T-cell (primary cell): Measurements from ENCODE around the gene PLD3. TPM values are rescaled to one million over a fixed set of nuclear protein-coding genes. Genes with fewer than 3 reads are reported as not detected.
"Not testable (repeated sequence)": the region's sequence is repeated elsewhere in the genome, so short reads cannot be mapped to it uniquely, and the experiment has no call there.

ENCODE experiments used
- ATAC-seq, 4 experiments: fragments of 200-7000 bp in 3 of 4; fragments of 150-1000 bp in 1 of 4; cut with Tn5 transposase; replicated peaks in 1 of 4; 1 replicate in 3 of 4; 2 replicates in 1 of 4; pipeline ENCODE4 v1.10.0; 2021; ENCODE audit warnings: moderate library complexity in 3 of 4, mild to moderate bottlenecking in 2 of 4, moderate number of reproducible peaks in 1 of 4
- CTCF ChIA-PET, 2 donors: fragments of 300-600 bp; sonication (Branson Sonifier 250); formaldehyde crosslinking; loops; one replicate each; lab custom pipeline; 2022; ENCODE audit warnings: antibody characterized with exemption in 2 of 2; lab: Charles Lee
- POLR2A ChIA-PET, 2 donors: fragments of 300-600 bp; sonication (Branson Sonifier 250); formaldehyde crosslinking; loops; one replicate each; lab custom pipeline; 2022; ENCODE audit warnings: antibody characterized with exemption in 2 of 2; lab: Charles Lee
- DNase-seq, 35 experiments: peaks; one replicate each; pipeline versions ENCODE4 v3.0.0 to v3.0.0-alpha.2; 2013 to 2023
- H3K27ac ChIP-seq: one replicate; pipeline ENCODE4 v1.5.1; 2013; ENCODE audit warnings: low read length
- H3K27me3 ChIP-seq, 2 experiments: replicated peaks in 1 of 2; 1 replicate in 1 of 2; 2 replicates in 1 of 2; pipeline versions ENCODE4 v1.6.1 to v1.7.0; 2013; ENCODE audit warnings: low read length in 1 of 2, mixed read lengths in 1 of 2; ENCODE audit not compliant: control insufficient read depth in 2 of 2, insufficient read depth in 2 of 2; ENCODE audit errors: extremely low read depth in 1 of 2
- H3K36me3 ChIP-seq, 2 donors: 1 replicate in 1 of 2; 2 replicates in 1 of 2; pipeline versions ENCODE4 v1.6.1 to v1.7.0; 2013; ENCODE audit warnings: low read length in 1 of 2; ENCODE audit not compliant: control insufficient read depth in 2 of 2, insufficient read depth in 1 of 2; ENCODE audit errors: extremely low read depth in 1 of 2
- H3K4me1 ChIP-seq, 2 experiments: 1 replicate in 1 of 2; 2 replicates in 1 of 2; pipeline versions ENCODE4 v1.6.1 to v1.7.0; 2013; ENCODE audit warnings: low read length in 2 of 2, mixed read lengths in 1 of 2; ENCODE audit not compliant: insufficient read depth in 2 of 2, control insufficient read depth in 1 of 2; ENCODE audit errors: extremely low read depth in 1 of 2
- H3K4me3 ChIP-seq, 2 donors: 1 replicate in 1 of 2; 2 replicates in 1 of 2; pipeline versions ENCODE4 v1.5.1 to v1.7.0; 2013; ENCODE audit warnings: mild to moderate bottlenecking in 2 of 2, low read length in 1 of 2, moderate library complexity in 1 of 2; ENCODE audit not compliant: control insufficient read depth in 1 of 2; ENCODE audit errors: extremely low read depth in 1 of 2
- H3K9me3 ChIP-seq: 2 replicates; pipeline ENCODE4 v1.7.0; 2013
- H3K27ac Mint-ChIP-seq, 2 donors: one replicate each; pipeline ENCODE4 v1.8.0; 2020 to 2021; ENCODE audit warnings: mild to moderate bottlenecking in 2 of 2, mixed read lengths in 2 of 2
- H3K27me3 Mint-ChIP-seq, 2 donors: one replicate each; pipeline ENCODE4 v1.8.0; 2021 to 2022; ENCODE audit warnings: mixed read lengths in 2 of 2
- H3K36me3 Mint-ChIP-seq: one replicate; pipeline ENCODE4 v1.8.0; 2021; ENCODE audit warnings: mixed read lengths
- H3K4me1 Mint-ChIP-seq, 3 donors: one replicate each; pipeline ENCODE4 v1.8.0; 2020 to 2022; ENCODE audit warnings: mixed read lengths in 3 of 3, mild to moderate bottlenecking in 1 of 3
- H3K4me3 Mint-ChIP-seq, 3 donors: one replicate each; pipeline ENCODE4 v1.8.0; 2020 to 2022; ENCODE audit warnings: mild to moderate bottlenecking in 3 of 3, mixed read lengths in 3 of 3, moderate library complexity in 3 of 3
- H3K9me3 Mint-ChIP-seq, 3 donors: one replicate each; pipeline ENCODE4 v1.8.0; 2020 to 2022; ENCODE audit warnings: mixed read lengths in 3 of 3
- WGBS: methylation state at CpG from one replicate; pipeline ENCODE4 v1.1.5; 2013; ENCODE audit warnings: missing lambda C conversion rate; ENCODE audit not compliant: insufficient coverage; 5-methylcytosine and 5-hydroxymethylcytosine counted together
- total RNA-seq, 35 experiments: library from RNA in 6 of 35; stranded (reverse) in 6 of 35; fragments of 120-200 nt in 1 of 35; gene quantifications; one replicate each; pipeline versions ENCODE4 v1.2.1 to v1.2.4 and lab custom pipeline; 2013 to 2026

PLD3 gene
- total RNA-seq, 5 donors from 2014 or later (not counting 1 experiment from before 2014, with no cell fraction given) = 71.0 to 120 (median 118) TPM

DNA sequence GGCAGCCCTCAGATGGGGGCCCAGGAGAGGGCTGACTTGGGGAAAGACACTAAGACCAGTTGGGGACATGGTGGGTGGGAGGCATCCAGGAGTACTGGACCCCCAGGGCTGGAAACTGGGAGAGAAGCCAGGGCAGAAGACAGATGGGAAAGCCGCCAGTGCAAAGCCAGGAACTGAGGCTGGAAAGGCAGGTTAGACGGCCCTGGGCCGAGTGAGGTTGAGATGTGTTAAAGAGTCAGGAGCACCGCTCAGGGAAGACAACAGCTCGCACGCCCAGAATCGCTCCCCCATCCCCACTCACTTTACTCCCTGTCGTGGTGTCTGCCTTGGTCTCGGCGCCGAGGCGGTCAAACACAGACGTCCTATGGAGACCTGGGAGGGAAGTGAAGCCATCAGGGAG, 24.8 kb upstream of the PLD3 start:
- H3K4me3 ChIP-seq = no peak overlapping the region
- Mint-ChIP-seq H3K4me1 (no peaks in the 10 kb centered on the region), H3K4me3 (no peak overlapping the region), H3K36me3 (peaks cover 57% of the 10 kb centered on the region), H3K9me3 (no peaks in the 10 kb centered on the region), H3K27me3 (no peaks in the 10 kb centered on the region), H3K27ac (no peak overlapping the region)
- DNase-seq = no peak
- peaks cover 37 to 72% of the 10 kb centered on the region in 2 donors for H3K36me3 ChIP-seq
- WGBS = 95% methylated on average over 7 of the region's 13 CpGs
- no peak for ATAC-seq
- H3K27ac ChIP-seq = no peak overlapping the region
- ChIA-PET CTCF (no interaction called here), POLR2A (interaction anchor here in 1 of 2 donors (0.5 kb wide), 1 partner anchor 16 kb away, joined by 4 read pairs; no protein-coding TSS in a partner anchor)
- no peaks in the 10 kb centered on the region for H3K4me1 ChIP-seq
- no peaks in the 10 kb centered on the region for H3K9me3 ChIP-seq
- H3K27me3 ChIP-seq = no peaks in the 10 kb centered on the region

DNA sequence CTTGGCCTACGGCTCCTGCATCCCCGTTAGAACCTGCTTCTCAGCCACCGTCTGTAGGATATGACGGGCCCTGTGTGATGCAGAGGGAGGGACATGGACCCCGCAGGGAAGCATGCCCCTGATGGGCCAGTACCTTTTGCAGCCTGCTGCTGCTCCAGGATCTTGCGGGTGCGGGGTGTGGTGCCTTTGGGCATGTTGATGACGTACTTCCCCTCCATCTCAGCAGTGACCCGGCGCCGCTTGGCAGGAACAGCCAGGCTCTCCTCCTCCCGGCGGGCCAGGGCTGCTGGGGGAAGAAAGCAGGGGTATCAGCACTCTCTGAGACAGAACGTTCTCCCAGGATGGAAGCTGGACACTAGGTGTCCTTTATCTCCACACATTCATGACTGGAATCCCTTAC, 22.3 kb upstream of the PLD3 start:
- 100% methylated on average over 4 of the region's 14 CpGs for WGBS
- Histone ChIP-seq H3K27ac (no peak overlapping the region), H3K9me3 (no peaks in the 10 kb centered on the region), H3K27me3 (no peaks in the 10 kb centered on the region), H3K36me3 (peaks cover 49 to 81% of the 10 kb centered on the region in 2 donors), H3K4me3 (no peak overlapping the region), H3K4me1 (no peaks in the 10 kb centered on the region)
- Mint-ChIP-seq H3K27me3 (no peaks in the 10 kb centered on the region), H3K9me3 (no peaks in the 10 kb centered on the region), H3K4me1 (no peaks in the 10 kb centered on the region), H3K4me3 (no peak overlapping the region), H3K36me3 (peaks cover 66% of the 10 kb centered on the region), H3K27ac (no peak overlapping the region)
- DNase-seq (no peak), ATAC-seq (no peak)
- ChIA-PET POLR2A (no interaction called here), CTCF (no interaction called here)

DNA sequence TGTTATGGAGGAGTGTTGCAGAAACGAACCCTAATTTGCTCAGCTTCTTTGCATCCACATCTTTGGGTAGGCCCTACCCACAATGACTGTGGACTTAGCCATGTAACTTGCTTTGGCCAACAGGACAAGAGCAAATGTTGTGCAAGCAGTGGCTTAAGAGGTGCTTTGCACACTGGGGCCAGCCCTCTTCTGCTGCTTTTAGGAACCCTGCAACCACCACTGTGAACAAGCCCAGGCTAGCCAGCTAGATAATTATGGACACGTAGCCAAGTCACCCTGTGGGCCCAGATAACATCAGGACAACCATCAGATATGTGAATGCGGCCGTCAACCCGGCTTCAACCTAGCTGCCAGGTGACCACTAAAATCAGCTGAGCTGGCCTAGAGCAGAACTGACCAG, 17.4 kb upstream of the PLD3 start:
- Mint-ChIP-seq H3K4me3 (no peak overlapping the region), H3K27me3 (no peaks in the 10 kb centered on the region), H3K4me1 (no peaks in the 10 kb centered on the region), H3K36me3 (peaks cover 46% of the 10 kb centered on the region), H3K27ac (no peak overlapping the region), H3K9me3 (no peaks in the 10 kb centered on the region)
- ChIA-PET CTCF (interaction anchor here in 1 of 2 donors (0.6 kb wide), 1 partner anchor 69 kb away, joined by 4 read pairs; no protein-coding TSS in a partner anchor), POLR2A (no interaction called here)
- DNase-seq (peak in 6 of 35 experiments; percentile 4 to 34 (median 26)), ATAC-seq (no peak)
- Histone ChIP-seq H3K4me1 (no peaks in the 10 kb centered on the region), H3K4me3 (no peak overlapping the region), H3K27ac (no peak overlapping the region), H3K27me3 (no peaks in the 10 kb centered on the region), H3K9me3 (no peaks in the 10 kb centered on the region), H3K36me3 (peaks cover 19 to 75% of the 10 kb centered on the region in 2 donors)
- 95% methylated on average over 5 of the region's 5 CpGs for WGBS

DNA sequence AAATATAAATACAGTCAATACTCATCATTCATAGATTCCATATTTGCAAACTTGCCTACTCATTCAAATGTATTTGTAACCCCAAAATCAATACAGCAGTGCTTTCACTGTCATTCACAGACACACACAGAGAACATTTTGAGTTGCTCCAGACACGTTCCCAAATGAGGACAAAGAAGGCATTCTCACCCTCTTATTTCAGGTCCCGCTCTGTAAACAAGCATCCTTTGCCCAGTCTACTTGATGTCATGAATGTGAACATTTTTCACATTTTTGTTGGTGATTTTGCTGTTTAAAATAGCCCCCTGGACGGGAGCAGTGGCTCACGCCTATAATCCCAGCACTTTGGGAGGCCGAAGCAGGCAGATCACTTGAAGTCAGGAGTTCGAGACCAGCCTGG, 15.8 kb upstream of the PLD3 start:
- DNase-seq = no peak
- H3K27me3 ChIP-seq = no peaks in the 10 kb centered on the region
- H3K27ac Mint-ChIP-seq = no peak overlapping the region
- H3K36me3 ChIP-seq = peaks cover 19 to 67% of the 10 kb centered on the region in 2 donors
- peaks cover 42% of the 10 kb centered on the region for H3K36me3 Mint-ChIP-seq
- no peaks in the 10 kb centered on the region for H3K4me1 Mint-ChIP-seq
- no peaks in the 10 kb centered on the region for H3K4me1 ChIP-seq
- no peaks in the 10 kb centered on the region for H3K9me3 ChIP-seq
- no peak for ATAC-seq
- no peak overlapping the region for H3K4me3 ChIP-seq
- H3K9me3 Mint-ChIP-seq = no peaks in the 10 kb centered on the region
- CTCF ChIA-PET = no interaction called here
- POLR2A ChIA-PET = no interaction called here
- WGBS = no CpG with 5 or more reads among the region's 6 CpGs
- H3K27me3 Mint-ChIP-seq = no peaks in the 10 kb centered on the region
- no peak overlapping the region for H3K27ac ChIP-seq
- no peak overlapping the region for H3K4me3 Mint-ChIP-seq

DNA sequence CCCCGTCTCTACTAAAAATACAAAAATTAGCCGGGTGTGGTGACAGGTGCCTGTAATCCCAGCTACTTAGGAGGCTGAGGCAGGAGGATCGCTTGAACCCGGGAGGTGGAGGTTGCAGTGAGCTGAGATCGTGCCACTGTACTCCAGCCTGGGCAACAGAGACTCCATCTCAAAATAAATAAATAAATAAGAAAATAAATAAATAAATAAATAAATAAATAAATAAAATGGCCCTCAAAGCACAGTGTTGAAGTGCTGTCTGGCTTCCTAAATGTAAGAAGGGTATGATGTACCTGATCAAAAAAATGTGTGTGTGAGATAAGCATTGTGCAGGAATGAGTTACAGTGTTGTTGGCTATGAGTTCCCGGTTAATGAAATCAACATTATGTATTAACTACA, 15.4 kb upstream of the PLD3 start:
- WGBS = no CpG with 5 or more reads among the region's 6 CpGs
- H3K4me1 ChIP-seq, H3K4me1 Mint-ChIP-seq, H3K4me3 ChIP-seq, CTCF ChIA-PET, H3K27me3 Mint-ChIP-seq, H3K27ac Mint-ChIP-seq, H3K9me3 ChIP-seq, H3K4me3 Mint-ChIP-seq, H3K9me3 Mint-ChIP-seq, POLR2A ChIA-PET, H3K27me3 ChIP-seq, H3K27ac ChIP-seq, ATAC-seq, DNase-seq: not testable (repeated sequence)
- peaks cover 41% of the 10 kb centered on the region for H3K36me3 Mint-ChIP-seq
- H3K36me3 ChIP-seq = peaks cover 15 to 63% of the 10 kb centered on the region in 2 donors

DNA sequence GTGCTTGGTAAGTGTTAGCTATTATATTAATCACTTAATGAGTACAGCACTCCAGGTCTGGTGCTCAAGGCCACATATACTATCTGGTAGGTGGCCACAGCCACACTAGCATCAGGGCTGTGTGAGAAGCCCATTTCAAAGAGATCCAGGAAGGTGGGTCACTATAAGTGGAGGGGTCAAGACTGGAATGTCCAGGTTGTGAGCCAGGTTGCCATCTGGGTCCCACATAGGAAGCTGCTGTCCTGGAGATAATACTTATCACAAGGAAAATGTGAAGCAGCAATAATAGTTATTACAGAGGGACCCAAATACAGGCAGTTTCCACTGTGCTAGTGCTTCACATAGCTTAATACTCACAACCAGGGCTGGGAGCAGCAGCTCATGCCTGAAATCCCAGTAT, 13.4 kb upstream of the PLD3 start:
- Histone ChIP-seq H3K9me3 (no peaks in the 10 kb centered on the region), H3K27me3 (no peaks in the 10 kb centered on the region), H3K27ac (no peak overlapping the region), H3K36me3 (peaks cover 6 to 53% of the 10 kb centered on the region in 2 donors), H3K4me3 (no peak overlapping the region), H3K4me1 (no peaks in the 10 kb centered on the region)
- Mint-ChIP-seq H3K4me3 (no peak overlapping the region), H3K4me1 (peaks cover 0 to 7% (median 0%) of the 10 kb centered on the region in 3 donors), H3K9me3 (no peaks in the 10 kb centered on the region), H3K36me3 (peaks cover 37% of the 10 kb centered on the region), H3K27me3 (no peaks in the 10 kb centered on the region), H3K27ac (no peak overlapping the region)
- no peak for ATAC-seq
- no peak for DNase-seq
- CTCF ChIA-PET = no interaction called here
- POLR2A ChIA-PET = no interaction called here
